ENCODE results near the gene NEK4.

The NEK4 gene

GRCh38 chr3:52671676-52672075 is 99.1 kb downstream of the NEK4 start:
- Histone ChIP-seq H3K9me3 (ENCODE audit: insufficient read depth, low read length) (no peaks in the 10 kb centered on the region), H3K36me3 (ENCODE audit: insufficient read depth, insufficient read length, low read length) (peaks cover 64% of the 10 kb centered on the region), H3K4me3 (ENCODE audit: insufficient read length, low read depth) (no peak overlapping the region), H3K27me3 (ENCODE audit: insufficient read depth, insufficient read length) (no peaks in the 10 kb centered on the region), H3K4me1 (ENCODE audit: insufficient read depth, insufficient read length) (no peaks in the 10 kb centered on the region), H3K9ac (ENCODE audit: insufficient read length, low read depth) (no peak overlapping the region)
- DNase-seq (ENCODE audit: low read depth, low spot score) = no peak
- TF ChIP-seq YY1 (IDR thresholded peaks at IDR 0.05; ENCODE audit: insufficient read depth, insufficient read length) (no peak), ZNF274 (IDR thresholded peaks at IDR 0.05; ENCODE audit: low read depth, low read length) (no peak), SUZ12 (IDR thresholded peaks at IDR 0.05; ENCODE audit: extremely low read depth, insufficient read depth, insufficient read length) (no peak)

DNA sequence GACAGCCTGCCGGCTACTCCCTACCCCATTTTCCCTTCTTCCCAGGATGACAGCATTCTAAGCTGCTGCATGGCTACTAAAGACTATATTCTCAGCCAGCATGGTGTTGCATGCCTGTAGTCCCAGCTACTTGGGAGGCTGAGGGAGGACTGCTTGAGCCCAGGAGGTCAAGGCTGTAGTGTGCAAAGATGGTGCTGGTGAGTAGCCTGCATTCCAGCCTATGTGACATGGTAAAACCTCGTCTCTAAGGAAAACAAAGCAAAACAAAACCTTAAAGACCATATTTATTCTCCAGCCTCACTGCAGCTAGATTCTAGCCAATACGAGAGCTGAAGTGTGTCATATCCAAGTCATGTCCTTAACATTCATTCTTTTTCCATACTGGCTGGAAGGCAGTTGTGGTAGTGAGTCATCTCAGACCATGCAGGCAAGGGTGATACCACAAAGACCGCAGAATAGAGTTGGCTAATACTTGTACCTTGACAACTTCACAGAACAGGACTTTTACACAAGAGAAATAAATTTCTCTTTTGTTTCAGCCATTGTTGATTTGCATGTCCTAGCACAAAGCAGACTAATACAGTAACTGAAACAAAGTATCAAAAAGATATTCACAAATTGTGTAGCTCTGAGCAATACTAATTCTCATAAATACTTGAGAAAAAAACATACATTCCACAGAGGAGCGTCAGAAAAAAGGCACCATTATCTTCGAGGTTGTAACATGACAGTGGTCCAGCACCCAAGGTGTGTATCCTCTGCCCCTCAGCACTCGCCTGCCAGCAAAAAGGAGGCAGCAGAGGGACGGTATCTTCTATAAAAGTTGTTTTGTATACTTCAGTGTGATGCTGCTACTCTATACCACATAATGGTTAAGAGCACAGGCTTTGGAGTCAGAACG is 99.9 kb downstream of the NEK4 start:
- DNase-seq (ENCODE audit: low read depth, low spot score) = no peak
- no peak overlapping the region for H3K4me3 ChIP-seq (ENCODE audit: insufficient read length, low read depth)
- no peaks in the 10 kb centered on the region for H3K27me3 ChIP-seq (ENCODE audit: insufficient read depth, insufficient read length)
- no peaks in the 10 kb centered on the region for H3K9me3 ChIP-seq (ENCODE audit: insufficient read depth, low read length)
- H3K9ac ChIP-seq (ENCODE audit: insufficient read length, low read depth) = no peak overlapping the region
- TF ChIP-seq YY1 (IDR thresholded peaks at IDR 0.05; ENCODE audit: insufficient read depth, insufficient read length) (no peak), ZNF274 (IDR thresholded peaks at IDR 0.05; ENCODE audit: low read depth, low read length) (no peak), SUZ12 (IDR thresholded peaks at IDR 0.05; ENCODE audit: extremely low read depth, insufficient read depth, insufficient read length) (no peak)
- H3K36me3 ChIP-seq (ENCODE audit: insufficient read depth, insufficient read length, low read length) = peaks cover 63% of the 10 kb centered on the region
- no peaks in the 10 kb centered on the region for H3K4me1 ChIP-seq (ENCODE audit: insufficient read depth, insufficient read length)

- H3K36me3 ChIP-seq (ENCODE audit: insufficient read depth, insufficient read length, low read length) = peaks cover 82% of the 10 kb centered on the region
- no peak for DNase-seq (ENCODE audit: low read depth, low spot score)
Measured at GRCh38 chr3:52663098-52663497, 107.6 kb downstream of the NEK4 start.

GRCh38 chr3:52660046-52660445 is 110.7 kb downstream of the NEK4 start:
- H3K36me3 ChIP-seq (ENCODE audit: insufficient read depth, insufficient read length, low read length) = peaks cover 86% of the 10 kb centered on the region
- no peak for TF ChIP-seq ZNF274 (IDR thresholded peaks at IDR 0.05; ENCODE audit: low read depth, low read length)
- no peak for TF ChIP-seq SUZ12 (IDR thresholded peaks at IDR 0.05; ENCODE audit: extremely low read depth, insufficient read depth, insufficient read length)
- no peak for TF ChIP-seq YY1 (IDR thresholded peaks at IDR 0.05; ENCODE audit: insufficient read depth, insufficient read length)

More at GRCh38 chr3:52663098-52663497, 107.6 kb downstream of the NEK4 start:
- H3K4me1 ChIP-seq (ENCODE audit: insufficient read depth, insufficient read length) = no peaks in the 10 kb centered on the region
- TF ChIP-seq SUZ12 (IDR thresholded peaks at IDR 0.05; ENCODE audit: extremely low read depth, insufficient read depth, insufficient read length) = no peak
- TF ChIP-seq ZNF274 (IDR thresholded peaks at IDR 0.05; ENCODE audit: low read depth, low read length) = no peak
- no peak for TF ChIP-seq YY1 (IDR thresholded peaks at IDR 0.05; ENCODE audit: insufficient read depth, insufficient read length)
- no peak overlapping the region for H3K4me3 ChIP-seq (ENCODE audit: insufficient read length, low read depth)
- H3K9me3 ChIP-seq (ENCODE audit: insufficient read depth, low read length) = no peaks in the 10 kb centered on the region
- H3K27me3 ChIP-seq (ENCODE audit: insufficient read depth, insufficient read length) = no peaks in the 10 kb centered on the region
- no peak overlapping the region for H3K9ac ChIP-seq (ENCODE audit: insufficient read length, low read depth)

More at GRCh38 chr3:52660046-52660445, 110.7 kb downstream of the NEK4 start:
- no peak for DNase-seq (ENCODE audit: low read depth, low spot score)
- Histone ChIP-seq H3K4me3 (ENCODE audit: insufficient read length, low read depth) (no peak overlapping the region), H3K9me3 (ENCODE audit: insufficient read depth, low read length) (no peaks in the 10 kb centered on the region), H3K27me3 (ENCODE audit: insufficient read depth, insufficient read length) (no peaks in the 10 kb centered on the region), H3K4me1 (ENCODE audit: insufficient read depth, insufficient read length) (no peaks in the 10 kb centered on the region), H3K9ac (ENCODE audit: insufficient read length, low read depth) (no peak overlapping the region)
